Measurements from ENCODE around the gene VRK1. TPM values are rescaled to one million over a fixed set of nuclear protein-coding genes. Genes with fewer than 3 reads are reported as not detected.

Gene VRK1
- total RNA-seq, 4 donors from 2014 or later: 13.7 to 17.9 (median 13.8) TPM; not detected in 1

GRCh38 chr14:96901227-96901626 is 104.0 kb downstream of the VRK1 start:
- in situ Hi-C loops (cut with MboI; ENCODE audit: low pct_ligation_motif_present in 1 of 4, low pct_unique_long_range_greater_than_20kb in 1 of 4, low sequenced_read_pairs in 3 of 4): no loop called here
- H3K4me1 ChIP-seq: peaks cover 0 to 5% (median 2%) of the 10 kb centered on the region in 4 donors
- intact Hi-C loops (cut with DNase I; ENCODE audit: low total_unique reads): no loop called here
- no peaks in the 10 kb centered on the region for H3K9me3 ChIP-seq
- DNase-seq: peak; percentile 17
- H3K36me3 ChIP-seq: no peaks in the 10 kb centered on the region
- no peak overlapping the region for H3K4me3 ChIP-seq
- peak overlapping the region in 1 of 4 donors; percentile 34 for H3K27ac ChIP-seq
- WGBS, 2 donors (ENCODE audit: low coverage in 1 of 2): 76 to 82% methylated on average over 3 of the region's 3 CpGs
- TF ChIP-seq, protein P1, sequence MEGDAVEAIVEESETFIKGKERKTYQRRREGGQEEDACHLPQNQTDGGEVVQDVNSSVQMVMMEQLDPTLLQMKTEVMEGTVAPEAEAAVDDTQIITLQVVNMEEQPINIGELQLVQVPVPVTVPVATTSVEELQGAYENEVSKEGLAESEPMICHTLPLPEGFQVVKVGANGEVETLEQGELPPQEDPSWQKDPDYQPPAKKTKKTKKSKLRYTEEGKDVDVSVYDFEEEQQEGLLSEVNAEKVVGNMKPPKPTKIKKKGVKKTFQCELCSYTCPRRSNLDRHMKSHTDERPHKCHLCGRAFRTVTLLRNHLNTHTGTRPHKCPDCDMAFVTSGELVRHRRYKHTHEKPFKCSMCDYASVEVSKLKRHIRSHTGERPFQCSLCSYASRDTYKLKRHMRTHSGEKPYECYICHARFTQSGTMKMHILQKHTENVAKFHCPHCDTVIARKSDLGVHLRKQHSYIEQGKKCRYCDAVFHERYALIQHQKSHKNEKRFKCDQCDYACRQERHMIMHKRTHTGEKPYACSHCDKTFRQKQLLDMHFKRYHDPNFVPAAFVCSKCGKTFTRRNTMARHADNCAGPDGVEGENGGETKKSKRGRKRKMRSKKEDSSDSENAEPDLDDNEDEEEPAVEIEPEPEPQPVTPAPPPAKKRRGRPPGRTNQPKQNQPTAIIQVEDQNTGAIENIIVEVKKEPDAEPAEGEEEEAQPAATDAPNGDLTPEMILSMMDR (IDR thresholded peaks at IDR 0.05): no peak
- no peak for TF ChIP-seq EP300 (IDR thresholded peaks at IDR 0.05; ENCODE audit: low read depth)
- no peaks in the 10 kb centered on the region for H3K27me3 ChIP-seq

- Histone ChIP-seq H3K4me1 (peaks cover 0 to 5% (median 2%) of the 10 kb centered on the region in 4 donors), H3K36me3 (no peaks in the 10 kb centered on the region), H3K4me3 (no peak overlapping the region), H3K27ac (no peak overlapping the region), H3K27me3 (no peaks in the 10 kb centered on the region), H3K9me3 (no peaks in the 10 kb centered on the region)
- in situ Hi-C loops (cut with MboI; ENCODE audit: low pct_ligation_motif_present in 1 of 4, low pct_unique_long_range_greater_than_20kb in 1 of 4, low sequenced_read_pairs in 3 of 4) (no loop called here), intact Hi-C loops (cut with DNase I; ENCODE audit: low total_unique reads) (no loop called here)
- TF ChIP-seq POLR2A (IDR thresholded peaks at IDR 0.05) (no peak), EP300 (IDR thresholded peaks at IDR 0.05; ENCODE audit: low read depth) (no peak), POLR2AphosphoS5 (IDR thresholded peaks at IDR 0.05) (no peak)
- TF ChIP-seq, protein P1 (IDR thresholded peaks at IDR 0.05): no peak
- no peak for DNase-seq
- 77% methylated on average over 3 of the region's 3 CpGs; no CpG with 5 or more reads in 1 of the 2 donors for WGBS, 2 donors (ENCODE audit: low coverage in 1 of 2)
Measured at GRCh38 chr14:96902004-96902403, 104.8 kb downstream of the VRK1 start.

GRCh38 chr14:96903444-96904023 is 106.4 kb downstream of the VRK1 start:
- in situ Hi-C loops (cut with MboI; ENCODE audit: low pct_ligation_motif_present in 1 of 4, low pct_unique_long_range_greater_than_20kb in 1 of 4, low sequenced_read_pairs in 3 of 4): no loop called here
- 67 to 71% methylated on average over 3 to 8 of the region's 8 CpGs for WGBS, 2 donors (ENCODE audit: low coverage in 1 of 2)

GRCh38 chr14:96904201-96904600 is 107.0 kb downstream of the VRK1 start:
- 20 to 50% methylated on average over 1 to 3 of the region's 3 CpGs for WGBS, 2 donors (ENCODE audit: low coverage in 1 of 2)
- Histone ChIP-seq H3K4me1 (peaks cover 0 to 5% (median 2%) of the 10 kb centered on the region in 4 donors), H3K4me3 (no peak overlapping the region), H3K27ac (no peak overlapping the region), H3K27me3 (no peaks in the 10 kb centered on the region), H3K36me3 (no peaks in the 10 kb centered on the region), H3K9me3 (no peaks in the 10 kb centered on the region)
- intact Hi-C loops (cut with DNase I; ENCODE audit: low total_unique reads): no loop called here
- TF ChIP-seq EP300 (IDR thresholded peaks at IDR 0.05; ENCODE audit: low read depth) (no peak), POLR2A (IDR thresholded peaks at IDR 0.05) (no peak), POLR2AphosphoS5 (IDR thresholded peaks at IDR 0.05) (no peak)
- TF ChIP-seq, protein P1 (IDR thresholded peaks at IDR 0.05): no peak
- in situ Hi-C loops (cut with MboI; ENCODE audit: low pct_ligation_motif_present in 1 of 4, low pct_unique_long_range_greater_than_20kb in 1 of 4, low sequenced_read_pairs in 3 of 4): no loop called here
- DNase-seq: no peak

More at GRCh38 chr14:96903444-96904023, 106.4 kb downstream of the VRK1 start:
- intact Hi-C loops (cut with DNase I; ENCODE audit: low total_unique reads): no loop called here
- H3K4me1 ChIP-seq: peaks cover 0 to 5% (median 2%) of the 10 kb centered on the region in 4 donors
- no peak for DNase-seq
- no peak for TF ChIP-seq POLR2AphosphoS5 (IDR thresholded peaks at IDR 0.05)
- no peaks in the 10 kb centered on the region for H3K36me3 ChIP-seq
- H3K4me3 ChIP-seq: no peak overlapping the region
- no peak overlapping the region for H3K27ac ChIP-seq
- H3K27me3 ChIP-seq: no peaks in the 10 kb centered on the region
- H3K9me3 ChIP-seq: no peaks in the 10 kb centered on the region

- Histone ChIP-seq H3K36me3 (no peaks in the 10 kb centered on the region), H3K27me3 (no peaks in the 10 kb centered on the region), H3K27ac (no peak overlapping the region), H3K4me3 (no peak overlapping the region), H3K4me1 (peaks cover 0 to 5% (median 2%) of the 10 kb centered on the region in 4 donors), H3K9me3 (peaks cover 3 to 5% of the 10 kb centered on the region in 2 donors)
- in situ Hi-C loops (cut with MboI; ENCODE audit: low pct_ligation_motif_present in 1 of 4, low pct_unique_long_range_greater_than_20kb in 1 of 4, low sequenced_read_pairs in 3 of 4) (no loop called here), intact Hi-C loops (cut with DNase I; ENCODE audit: low total_unique reads) (no loop called here)
- TF ChIP-seq POLR2A (IDR thresholded peaks at IDR 0.05) (no peak), POLR2AphosphoS5 (IDR thresholded peaks at IDR 0.05) (no peak), EP300 (IDR thresholded peaks at IDR 0.05; ENCODE audit: low read depth) (no peak)
- TF ChIP-seq, protein P1 (IDR thresholded peaks at IDR 0.05): no peak
- WGBS, 2 donors (ENCODE audit: low coverage in 1 of 2): 95% methylated on average over 1 of the region's 1 CpG; no CpG with 5 or more reads in 1 of the 2 donors
- DNase-seq: no peak
Measured at GRCh38 chr14:96905065-96905464, 107.9 kb downstream of the VRK1 start.

Data from transverse colon (tissue), 4 donors.